Measurements from ENCODE around the gene OLA1.

DNA sequence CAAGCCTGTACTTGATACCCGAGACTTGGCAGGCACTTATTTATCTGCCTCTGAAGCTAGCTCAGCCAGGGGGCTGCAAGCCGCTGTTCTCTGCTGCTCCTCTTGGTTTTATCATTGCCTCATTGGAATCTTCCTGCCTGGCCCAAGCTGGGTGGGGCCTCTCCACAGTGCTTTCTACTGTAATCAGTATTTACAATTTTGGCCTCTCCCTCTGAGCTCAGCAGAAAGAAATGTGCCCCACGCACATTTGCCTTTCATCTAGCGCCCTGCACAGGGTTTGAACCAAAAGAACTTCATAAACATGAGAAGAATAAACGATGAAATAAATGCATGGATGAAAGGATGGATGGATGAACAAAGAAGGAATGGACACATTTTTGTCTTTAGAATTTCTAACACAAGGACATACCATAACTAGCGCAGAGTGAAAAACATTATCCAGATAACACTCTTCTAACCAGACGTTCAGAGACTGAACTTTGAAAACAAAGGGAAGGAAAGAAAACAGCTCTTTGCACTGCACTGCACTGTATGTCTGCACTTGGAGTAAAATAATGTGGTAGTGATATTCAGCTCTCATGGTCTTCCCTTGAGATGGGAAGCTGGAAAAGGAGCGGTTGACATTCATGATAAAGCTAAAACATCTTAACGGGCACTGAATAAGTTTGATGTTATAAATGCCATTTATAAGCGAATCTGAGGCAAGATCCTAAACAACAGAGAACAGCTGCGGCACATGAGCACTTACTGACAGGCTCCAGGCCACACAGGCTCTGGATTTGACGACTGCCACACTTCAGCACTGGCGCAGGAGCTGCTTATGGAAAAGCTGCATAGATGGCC, 196.4 kb downstream of the OLA1 start:
- peak; percentile 32 for TF ChIP-seq CEBPB (tag; IDR thresholded peaks at IDR 0.05)
- TF ChIP-seq, protein P1, sequence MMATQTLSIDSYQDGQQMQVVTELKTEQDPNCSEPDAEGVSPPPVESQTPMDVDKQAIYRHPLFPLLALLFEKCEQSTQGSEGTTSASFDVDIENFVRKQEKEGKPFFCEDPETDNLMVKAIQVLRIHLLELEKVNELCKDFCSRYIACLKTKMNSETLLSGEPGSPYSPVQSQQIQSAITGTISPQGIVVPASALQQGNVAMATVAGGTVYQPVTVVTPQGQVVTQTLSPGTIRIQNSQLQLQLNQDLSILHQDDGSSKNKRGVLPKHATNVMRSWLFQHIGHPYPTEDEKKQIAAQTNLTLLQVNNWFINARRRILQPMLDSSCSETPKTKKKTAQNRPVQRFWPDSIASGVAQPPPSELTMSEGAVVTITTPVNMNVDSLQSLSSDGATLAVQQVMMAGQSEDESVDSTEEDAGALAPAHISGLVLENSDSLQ (IDR thresholded peaks at IDR 0.05) = no peak
- TF ChIP-seq COPS2 (conservative IDR thresholded peaks at IDR 0.05) = no peak
- TF ChIP-seq CREM (IDR thresholded peaks at IDR 0.05; ENCODE audit: low read depth) = no peak
- TF ChIP-seq OTX1 (CRISPR knock-in tag; IDR thresholded peaks at IDR 0.05) = no peak

Data from K562 (cell line).